Measurements from ENCODE around the gene MMP10. TPM values are rescaled to one million over a fixed set of nuclear protein-coding genes. Genes with fewer than 3 reads are reported as not detected.

Gene MMP10
- total and polyA plus RNA-seq, 2 of the 8 experiments (the other 6 are each of a cell fraction or from before 2014, with no cell fraction given) = 0.03 to 0.17 TPM

DNA sequence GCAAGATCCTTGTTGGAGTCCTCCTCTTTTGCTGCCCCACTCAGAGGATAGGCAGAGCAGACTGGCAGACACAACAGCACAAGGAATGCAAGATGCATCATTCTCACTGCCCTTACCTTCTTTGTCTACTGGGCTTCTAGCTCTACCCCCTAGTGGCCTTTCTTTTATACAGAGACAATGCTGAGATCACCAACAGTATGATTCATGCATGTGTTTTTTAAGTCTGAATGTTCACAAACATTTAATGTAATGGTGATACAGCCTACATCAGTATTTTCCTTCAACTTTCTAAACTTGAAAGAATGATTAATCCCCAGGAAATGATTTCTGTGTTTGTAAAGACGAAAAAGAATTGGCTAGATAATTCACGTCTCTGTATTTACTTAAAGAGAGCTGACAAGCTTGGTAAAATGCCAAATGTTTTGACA lies at the start of gene MMP10 (continued):
- TF ChIP-seq KDM5A (IDR thresholded peaks at IDR 0.05; ENCODE audit: low read length) = no peak
- 0 out of 2 replicates have a peak, but pooled peaks have one; percentile 30 for TF ChIP-seq YY1 (IDR thresholded peaks at IDR 0.05; ENCODE audit: low read depth, low read length)
- peak; percentile 38 for TF ChIP-seq NANOG (IDR thresholded peaks at IDR 0.05; ENCODE audit: insufficient read depth, low read depth, low read length, poor library complexity, severe bottlenecking)
- TF ChIP-seq ZNF274 (IDR thresholded peaks at IDR 0.05; ENCODE audit: borderline replicate concordance, extremely low read depth, low read length) = no peak
- peak in 1 of 2 experiments; percentile 34; a peak in 1 of 4 replicates for TF ChIP-seq RAD21 (IDR thresholded peaks at IDR 0.05 in 1 of 2, conservative IDR thresholded peaks at IDR 0.05 in 1 of 2; ENCODE audit: low read depth in 2 of 2, low read length in 2 of 2)
- TF ChIP-seq, protein P1, sequence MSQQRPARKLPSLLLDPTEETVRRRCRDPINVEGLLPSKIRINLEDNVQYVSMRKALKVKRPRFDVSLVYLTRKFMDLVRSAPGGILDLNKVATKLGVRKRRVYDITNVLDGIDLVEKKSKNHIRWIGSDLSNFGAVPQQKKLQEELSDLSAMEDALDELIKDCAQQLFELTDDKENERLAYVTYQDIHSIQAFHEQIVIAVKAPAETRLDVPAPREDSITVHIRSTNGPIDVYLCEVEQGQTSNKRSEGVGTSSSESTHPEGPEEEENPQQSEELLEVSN (IDR thresholded peaks at IDR 0.05) = no peak
